Medulla oblongata (tissue), 1 donor: ENCODE data around the gene CYP3A4.
"Not testable (repeated sequence)": the region's sequence is repeated elsewhere in the genome, so short reads cannot be mapped to it uniquely, and the experiment has no call there.

ENCODE experiments used
- DNase-seq: peaks from one replicate; pipeline ENCODE4 v3.0.0-alpha.2; 2015; ENCODE audit errors: extremely low spot score

Gene CYP3A4

DNA sequence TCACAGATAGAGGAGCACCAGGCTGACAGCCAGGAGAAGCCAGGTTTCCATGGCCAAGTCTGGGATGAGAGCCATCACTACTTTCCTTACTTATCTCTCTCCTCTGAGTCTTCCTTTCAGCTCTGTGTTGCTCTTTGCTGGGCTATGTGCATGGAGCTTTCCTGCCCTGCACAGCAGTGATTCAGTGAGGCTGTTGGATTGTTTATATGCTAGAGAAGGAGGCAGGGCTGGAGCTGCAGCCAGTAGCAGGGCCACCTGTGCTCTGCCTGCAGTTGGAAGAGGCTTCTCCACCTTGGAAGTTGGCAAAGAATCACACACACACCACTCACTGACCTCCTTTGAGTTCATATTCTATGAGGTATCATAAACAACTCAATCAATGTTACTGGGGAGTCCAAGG lies at the start of gene CYP3A4:
Gene CYP3A4, minus strand, starts transcription at position 178 of the 400 bp plus-strand sequence. Its CDS starts 103 bp downstream, at position 75.
- no peak for DNase-seq

DNA sequence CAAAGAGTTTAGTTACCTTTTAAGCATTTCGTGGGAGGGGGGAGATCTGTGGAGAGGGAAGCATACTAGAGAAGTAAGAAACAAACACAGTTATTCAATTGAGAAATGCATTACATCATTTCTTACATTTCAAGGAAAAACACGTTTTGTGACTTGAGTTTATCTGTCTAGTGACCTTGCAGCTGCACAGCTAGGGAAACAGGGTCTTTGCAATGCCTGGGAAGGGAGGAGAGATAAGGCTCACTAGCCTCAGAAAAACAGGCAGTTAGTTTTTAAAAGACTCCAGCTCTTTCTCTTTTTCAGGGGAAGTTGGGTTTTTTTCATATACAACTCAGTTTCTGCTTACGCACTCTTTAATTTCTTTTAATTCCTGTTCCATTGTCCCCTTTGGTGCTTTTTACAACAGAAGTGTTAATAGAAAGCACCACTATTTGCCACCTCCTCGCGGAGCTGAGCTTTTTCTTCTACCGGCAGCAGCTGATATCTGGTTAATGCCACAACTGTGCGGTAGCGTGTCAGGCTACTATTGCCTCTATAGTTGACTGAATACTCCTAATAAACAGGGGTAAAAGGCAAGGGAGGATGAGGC lies 49.4 kb upstream of the CYP3A4 start:
- no peak for DNase-seq

DNA sequence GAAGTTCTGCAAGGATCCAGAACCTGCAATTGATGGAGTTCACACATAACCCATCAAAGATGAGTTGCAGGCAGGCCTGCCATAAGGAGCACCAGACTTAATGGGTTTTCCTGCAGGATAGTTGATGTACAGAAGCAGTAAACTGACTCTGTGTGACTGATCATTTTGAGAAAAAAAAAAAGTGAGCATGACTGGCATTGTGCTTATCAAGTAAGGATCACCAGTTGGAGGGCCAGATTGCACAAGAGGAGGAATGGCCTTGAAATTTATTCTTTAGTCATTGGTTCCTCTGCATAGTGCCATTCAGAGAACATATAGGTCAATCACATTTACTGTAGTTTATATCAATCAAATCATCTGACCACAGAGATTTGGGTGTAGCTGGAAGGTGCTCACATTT lies 47.6 kb upstream of the CYP3A4 start:
- DNase-seq = no peak

DNA sequence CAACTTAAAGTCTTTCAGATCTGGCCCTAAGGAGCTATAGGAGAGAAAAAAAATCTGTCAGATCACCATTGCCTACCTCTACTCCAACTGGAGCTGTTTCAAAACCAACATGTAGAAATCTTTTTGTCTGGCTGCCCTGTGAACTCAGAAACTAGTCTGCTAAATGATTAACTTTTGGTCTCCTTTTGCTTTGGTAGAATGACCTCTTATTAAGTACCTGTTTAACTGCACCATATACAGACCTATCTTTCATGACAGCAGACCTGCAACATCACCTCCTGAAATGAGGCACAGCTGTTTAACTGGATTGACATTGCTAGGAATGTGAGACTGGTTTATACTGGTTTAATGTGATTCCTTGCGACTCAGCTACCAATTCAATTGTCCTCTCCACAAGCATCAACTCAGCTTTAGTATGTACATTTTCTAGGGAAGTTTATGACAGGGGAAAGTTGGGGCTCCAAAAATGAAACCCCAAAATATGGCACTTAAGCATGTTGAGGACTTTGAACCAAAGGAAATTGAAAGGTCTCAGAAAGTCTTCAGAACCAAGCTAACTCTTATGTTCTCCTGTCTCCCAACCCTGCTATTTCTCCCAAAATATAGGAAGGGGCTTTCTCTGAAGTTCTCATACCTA lies 45.7 kb upstream of the CYP3A4 start:
- DNase-seq = no peak

DNA sequence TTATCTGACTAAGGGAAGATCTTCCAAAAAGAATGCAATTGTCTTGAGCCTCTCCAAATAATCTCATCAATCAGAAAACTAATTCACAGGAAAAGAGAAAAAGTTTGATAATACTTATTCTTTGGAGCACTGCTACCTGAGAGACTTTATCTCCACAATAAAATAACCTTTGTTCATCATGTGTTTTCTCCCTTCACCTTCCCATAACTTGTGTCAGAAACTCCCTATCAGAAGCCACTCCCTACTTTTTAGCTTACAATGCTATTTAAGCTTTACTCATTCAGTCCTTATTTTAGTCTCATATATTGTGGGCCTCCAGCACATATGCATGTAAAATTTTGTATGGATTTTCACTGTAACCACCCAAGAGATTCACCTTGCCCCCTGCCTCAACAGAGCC lies 44.8 kb upstream of the CYP3A4 start:
- no peak for DNase-seq

DNA sequence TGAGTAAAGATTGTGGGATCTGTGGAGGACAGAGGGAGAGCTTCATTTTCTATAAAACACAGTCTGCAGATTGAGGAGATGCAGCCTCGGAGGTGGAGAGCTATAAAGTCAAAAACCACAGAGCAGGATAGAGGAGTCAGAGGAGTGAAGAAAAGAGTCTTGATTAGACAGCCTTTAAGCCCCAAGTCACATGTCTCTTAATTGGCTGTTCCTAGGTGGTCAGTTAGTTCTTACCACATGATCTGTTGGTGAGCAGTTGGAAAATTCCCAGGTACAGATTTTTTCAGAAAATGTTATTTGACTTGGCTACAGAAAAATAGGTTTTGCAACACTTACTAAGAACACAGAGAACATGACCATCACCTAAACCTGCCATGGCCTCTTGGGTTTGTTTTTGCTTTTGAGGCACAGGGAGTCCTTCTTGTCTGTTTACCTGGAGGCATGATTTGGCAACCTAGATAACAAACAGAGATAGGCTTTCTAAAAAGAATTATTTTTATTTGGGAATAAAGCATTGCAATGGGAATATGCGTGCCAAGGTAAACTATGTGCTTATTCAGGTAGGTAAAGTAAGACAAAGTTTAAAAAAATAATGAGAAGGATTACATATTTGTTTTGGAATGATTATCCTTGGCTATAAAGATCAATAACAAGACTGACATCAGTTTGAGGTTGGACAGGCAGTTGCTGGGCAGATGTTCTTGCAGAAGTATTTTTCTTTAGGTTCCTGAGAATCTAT lies 43.2 kb upstream of the CYP3A4 start:
- no peak for DNase-seq

DNA sequence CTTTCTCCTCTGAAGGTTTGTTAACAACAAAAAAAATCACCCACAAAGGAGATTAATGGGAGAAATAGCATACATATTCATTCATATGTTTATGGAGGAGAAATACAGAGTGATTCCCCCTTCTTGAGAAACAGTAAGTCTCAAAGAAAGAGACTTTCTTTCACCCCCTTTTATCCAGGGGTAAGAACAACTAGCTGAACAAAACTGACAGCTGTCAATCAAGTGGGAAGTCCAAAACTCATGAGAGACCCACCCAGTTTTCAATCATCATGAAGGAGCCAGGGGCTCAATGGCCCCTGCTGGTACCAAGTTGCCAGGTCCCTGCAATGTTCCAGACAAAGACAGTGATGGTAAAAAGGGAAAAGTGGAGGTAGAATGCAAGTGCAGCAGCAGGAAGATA lies 41.9 kb upstream of the CYP3A4 start:
- no peak for DNase-seq

DNA sequence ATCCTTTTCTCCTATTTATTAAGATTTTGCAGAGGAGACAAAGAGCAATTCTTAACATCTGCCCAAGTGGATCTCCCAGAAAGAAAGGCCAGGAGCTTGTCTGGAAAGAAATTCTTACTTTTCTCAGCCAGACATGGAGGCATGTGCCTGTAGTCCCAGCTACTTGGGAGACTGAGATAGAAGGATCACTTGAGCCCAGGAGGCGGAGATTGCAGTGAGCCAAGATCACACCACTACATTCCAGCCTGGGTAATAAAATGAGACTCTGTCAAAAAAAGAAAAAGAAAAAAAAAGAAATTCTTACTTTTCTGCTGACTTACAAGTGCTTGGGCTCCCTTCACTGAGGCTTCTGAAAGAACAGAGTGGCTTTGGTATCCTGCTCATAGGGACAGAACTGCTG lies 41.5 kb upstream of the CYP3A4 start:
- DNase-seq = no peak

DNA sequence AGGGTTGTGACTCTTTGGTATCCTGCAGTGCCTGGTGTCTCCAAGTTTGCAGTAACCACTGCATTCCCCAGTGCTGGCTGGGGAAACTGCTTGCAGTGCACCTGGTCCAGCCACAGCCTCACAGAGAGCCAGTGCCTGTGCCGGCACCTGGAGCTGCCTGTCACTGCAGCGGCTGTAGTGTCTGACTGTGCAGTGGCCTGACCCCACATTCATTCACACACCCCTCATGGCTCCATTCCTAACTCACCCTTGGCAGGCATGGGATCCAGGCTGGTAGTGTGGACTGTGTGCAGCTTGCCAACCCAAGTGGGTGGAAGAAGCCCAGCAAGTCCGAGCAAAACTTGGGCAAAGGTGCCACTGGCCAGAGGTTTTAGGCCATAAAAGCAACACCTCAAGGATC lies 40.1 kb upstream of the CYP3A4 start:
- DNase-seq = no peak

DNA sequence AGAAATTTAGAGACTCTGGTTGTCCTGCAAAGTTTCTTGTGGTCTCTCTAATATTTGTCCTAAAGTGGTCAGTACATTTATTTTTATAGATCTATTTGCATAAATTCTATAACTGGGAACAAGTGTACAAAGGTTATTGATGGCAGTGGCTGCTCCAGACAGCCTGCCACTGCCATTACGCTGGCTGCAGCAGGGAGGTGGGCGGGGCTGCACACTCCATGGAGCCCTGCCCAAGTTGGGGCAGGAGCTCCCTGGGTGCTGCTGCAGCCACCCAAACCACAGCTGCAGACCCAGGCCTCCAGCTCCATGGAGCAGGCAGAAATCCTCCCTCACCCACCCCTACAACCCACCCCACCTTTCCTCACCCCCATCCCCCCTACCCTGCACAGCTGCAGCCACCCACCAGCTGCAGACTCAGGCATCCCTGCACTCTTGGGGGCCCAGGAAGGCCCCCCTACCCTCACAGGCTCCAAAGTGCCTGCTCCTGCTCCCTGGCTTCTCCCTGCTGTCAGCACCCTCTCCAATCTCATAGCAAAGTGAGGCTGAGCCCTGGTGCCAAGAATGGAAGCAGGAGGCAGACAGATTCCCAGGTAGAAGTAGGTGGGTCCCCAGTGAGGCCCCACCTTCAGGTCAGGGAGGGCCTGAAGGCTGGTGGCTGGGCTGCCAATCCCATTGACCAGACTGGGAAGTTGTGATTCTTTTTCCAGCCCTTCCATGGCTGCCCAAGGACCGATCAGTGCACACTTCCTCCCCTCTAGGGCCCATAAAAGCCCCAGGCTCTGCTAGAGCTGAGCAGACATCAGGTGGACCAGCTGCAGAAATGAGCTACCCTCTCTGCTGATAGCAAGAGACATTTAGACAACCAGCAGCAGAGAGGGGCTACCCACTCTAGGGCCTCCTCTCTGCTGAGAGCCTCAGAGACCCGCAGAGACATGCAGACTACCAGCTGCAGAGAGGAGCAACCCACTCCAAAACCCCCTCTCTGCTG lies 39.0 kb upstream of the CYP3A4 start:
- DNase-seq = no peak

DNA sequence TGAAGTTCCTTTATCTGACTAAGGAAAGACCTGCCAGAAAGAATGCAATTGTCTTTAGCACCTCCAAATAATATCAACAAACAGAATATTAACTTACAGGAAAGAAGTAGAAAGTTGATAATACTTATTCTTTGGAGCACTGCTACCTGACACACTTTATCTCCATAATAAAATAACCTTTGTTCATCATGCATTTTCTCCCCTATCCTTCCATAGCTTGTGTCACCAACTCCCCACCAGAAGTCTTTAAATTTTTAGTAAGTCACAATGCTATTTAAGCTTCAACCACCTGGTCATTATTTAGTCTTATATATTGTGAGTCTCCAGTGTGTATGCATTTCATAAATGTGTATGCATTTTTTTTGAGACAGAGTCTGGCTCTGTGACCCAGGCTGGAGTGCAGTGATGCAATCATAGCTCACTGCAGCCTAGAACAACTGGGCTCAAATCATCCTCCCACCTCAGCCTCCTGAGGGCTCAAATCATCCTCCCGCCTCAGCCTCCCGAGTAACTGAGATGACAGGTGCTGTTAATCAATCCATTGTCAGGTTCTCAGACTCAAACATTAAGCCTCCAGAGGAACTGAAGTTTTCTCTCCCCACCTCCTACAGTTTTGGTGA lies 36.5 kb upstream of the CYP3A4 start:
- no peak for DNase-seq

DNA sequence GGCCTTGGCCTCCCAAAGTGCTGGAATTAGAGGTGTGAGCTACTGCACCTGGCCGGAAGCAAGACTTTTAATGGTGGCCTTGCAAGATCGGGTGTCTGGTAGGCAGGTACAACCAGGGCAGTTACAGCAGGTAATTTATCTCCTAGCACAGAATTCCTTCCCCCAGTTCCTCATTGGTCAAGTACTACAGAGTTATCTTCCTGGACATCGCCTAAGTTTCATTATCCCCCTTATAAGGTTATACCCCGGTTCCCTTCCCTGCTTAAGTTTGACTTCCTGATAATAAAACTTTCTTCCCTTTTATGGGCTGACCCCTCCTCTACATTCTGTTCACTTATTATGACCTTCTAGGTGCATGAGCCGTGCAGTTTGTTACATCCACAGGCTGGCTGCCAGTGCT lies 24.8 kb upstream of the CYP3A4 start:
- no peak for DNase-seq

DNA sequence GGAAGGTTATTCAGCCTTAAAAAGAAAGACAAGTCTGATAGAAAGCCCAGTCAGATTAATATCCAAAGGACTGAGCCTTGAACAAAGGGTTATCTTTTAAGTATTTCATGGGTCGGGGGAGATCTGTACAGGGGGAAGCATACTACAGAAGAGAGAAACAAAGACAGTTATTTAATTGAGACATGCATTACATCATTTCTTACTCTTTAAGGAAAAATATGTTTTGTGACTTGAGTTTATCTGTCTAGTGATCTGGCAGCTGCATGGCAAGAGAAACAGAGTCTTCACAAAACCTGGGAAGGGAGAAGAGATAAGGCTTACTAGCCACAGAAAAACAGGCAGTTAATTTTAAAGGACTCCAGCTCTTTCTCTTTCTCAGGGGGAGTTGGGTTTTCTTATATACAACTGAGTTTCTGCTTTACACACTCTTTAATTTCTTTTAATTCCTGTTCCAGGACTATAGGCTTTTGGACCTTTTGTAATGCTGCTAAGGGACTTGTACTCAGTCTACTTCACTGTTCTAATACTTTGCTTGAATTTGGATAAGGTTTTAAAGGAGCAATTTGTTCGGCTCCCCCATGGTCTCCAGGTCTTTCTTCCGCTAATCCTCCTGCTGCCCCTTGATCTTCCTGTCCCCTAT lies 23.0 kb upstream of the CYP3A4 start:
- no peak for DNase-seq

DNA sequence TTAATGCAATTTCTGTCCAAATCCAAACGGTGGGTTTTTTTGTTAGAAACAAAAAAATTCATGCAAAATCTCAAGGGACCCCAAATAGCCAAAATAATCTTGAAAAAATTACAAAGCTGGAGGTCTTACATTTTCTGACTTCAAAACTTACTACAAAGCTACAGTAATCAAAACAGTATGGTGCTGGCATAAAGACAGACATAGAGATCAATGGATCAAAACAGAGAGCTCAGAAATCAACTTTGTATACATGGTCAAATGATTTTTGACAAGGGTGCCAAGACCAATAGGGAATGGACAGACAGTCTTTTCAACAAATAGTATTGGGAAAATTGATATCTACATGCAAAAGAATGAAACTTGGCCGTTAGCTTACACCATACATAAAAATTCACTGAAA lies 21.7 kb upstream of the CYP3A4 start:
- DNase-seq = no peak

DNA sequence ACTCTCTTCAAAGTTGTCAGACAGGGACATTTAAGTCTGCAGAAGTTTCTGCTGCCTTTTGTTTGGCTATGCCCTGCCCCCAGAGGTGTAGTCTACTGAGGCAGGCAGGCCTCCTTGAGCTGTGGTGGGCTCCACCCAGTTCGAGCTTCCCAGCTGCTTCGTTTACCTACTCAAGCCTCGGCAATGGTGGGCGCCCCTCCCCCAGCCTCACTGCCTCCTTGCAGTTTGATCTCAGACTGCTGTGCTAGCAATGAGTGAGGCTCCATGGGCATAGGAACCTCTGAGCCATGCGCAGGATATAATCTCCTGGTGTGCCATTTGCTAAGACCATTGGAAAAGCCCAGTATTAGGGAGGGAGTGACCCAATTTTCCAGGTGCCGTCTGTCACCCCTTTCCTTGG lies 19.1 kb upstream of the CYP3A4 start:
- not testable (repeated sequence) for DNase-seq

DNA sequence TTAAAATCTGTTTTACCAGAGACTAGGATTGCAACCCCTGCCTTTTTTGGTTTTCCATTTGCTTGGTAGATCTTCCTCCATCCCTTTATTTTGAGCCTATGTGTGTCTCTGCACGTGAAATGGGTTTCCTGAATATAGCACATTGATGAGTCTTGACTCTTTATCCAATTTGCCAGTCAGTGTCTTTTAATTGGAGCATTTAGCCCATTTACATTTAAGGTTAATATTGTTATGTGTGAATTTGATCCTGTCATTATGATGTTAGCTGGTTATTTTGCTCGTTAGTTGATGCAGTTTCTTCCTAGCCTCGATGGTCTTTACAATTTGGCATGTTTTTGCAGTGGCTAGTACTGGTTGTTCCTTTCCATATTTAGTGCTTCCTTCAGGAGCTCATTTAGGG lies 17.4 kb upstream of the CYP3A4 start:
- DNase-seq = not testable (repeated sequence)

DNA sequence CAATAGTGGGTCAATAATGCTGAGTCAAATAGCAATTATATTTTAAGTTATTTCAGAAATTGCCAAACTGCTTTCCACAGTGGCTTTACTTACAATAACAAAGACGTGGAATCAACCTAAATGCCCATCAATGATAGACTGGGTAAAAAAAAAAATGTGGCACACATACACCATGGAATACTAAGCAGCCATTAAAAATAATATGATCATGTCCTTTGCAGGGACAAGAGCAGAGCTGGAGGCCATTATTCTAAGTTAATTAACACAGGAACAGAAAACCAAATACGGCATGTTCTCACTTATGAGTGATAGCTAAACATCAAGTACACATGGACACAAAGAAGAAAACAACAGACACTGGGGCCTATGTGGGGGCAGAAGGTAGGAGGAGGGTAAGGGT lies 15.0 kb upstream of the CYP3A4 start:
- DNase-seq = no peak

DNA sequence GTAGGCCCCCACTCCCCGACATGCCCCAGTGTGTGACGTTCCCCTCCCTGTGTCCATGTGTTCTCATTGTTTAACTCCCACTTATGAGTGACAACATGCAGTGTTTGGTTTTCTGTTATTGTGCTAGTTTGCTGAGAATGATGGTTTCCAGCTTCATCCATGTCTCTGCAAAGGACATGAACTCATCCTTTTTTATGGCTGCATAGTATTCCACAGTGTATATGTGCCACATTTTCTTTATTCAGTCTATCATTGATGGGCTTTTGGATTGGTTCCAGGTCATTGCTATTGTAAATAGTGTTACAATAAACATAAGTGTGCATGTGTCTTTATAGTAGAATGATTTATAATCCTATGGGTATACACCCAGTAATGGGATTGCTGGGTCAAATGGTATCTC lies 11.9 kb upstream of the CYP3A4 start:
- DNase-seq = not testable (repeated sequence)

DNA sequence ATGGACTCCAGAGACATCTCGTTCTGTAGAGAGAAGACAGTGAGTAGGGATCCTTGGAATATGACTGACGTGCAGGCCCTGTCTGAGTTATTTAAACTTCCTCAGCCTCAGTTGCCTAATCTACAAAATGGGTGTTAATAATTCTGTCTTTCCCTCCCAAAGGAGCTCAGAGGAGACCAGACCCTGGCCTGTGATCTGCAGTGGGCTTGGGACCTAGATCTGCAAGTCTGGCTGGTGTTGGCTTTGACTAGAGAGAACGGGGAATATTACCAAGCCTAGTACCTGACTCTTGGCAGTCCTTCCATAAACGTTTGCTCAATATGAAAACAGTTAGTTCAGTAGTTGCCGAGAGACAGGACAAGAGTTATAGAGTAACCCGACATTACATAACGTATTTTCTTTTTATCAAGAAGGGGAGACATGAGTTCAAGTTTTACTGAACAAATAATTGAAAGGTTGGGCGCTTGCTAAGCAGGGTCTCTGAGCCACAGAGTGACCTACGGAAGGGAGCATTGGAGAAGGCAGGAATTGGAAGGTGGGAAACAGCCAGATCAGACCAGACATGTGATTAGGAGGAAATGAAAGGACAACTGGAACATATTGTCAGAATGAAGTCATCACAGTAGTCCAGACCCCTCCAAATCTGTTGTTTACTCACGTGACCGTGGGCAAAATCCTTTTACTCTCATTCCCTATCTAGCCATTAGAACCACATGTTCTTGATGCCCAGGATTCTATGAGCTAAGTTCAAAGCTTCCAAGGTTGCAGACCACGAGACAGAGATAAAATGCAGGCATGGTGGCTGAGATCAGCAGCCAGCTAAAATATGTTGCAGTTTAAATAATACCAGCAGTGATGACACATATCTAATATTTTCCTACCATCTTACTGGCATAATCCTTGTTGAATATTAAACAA lies 10.9 kb upstream of the CYP3A4 start:
- no peak for DNase-seq

DNA sequence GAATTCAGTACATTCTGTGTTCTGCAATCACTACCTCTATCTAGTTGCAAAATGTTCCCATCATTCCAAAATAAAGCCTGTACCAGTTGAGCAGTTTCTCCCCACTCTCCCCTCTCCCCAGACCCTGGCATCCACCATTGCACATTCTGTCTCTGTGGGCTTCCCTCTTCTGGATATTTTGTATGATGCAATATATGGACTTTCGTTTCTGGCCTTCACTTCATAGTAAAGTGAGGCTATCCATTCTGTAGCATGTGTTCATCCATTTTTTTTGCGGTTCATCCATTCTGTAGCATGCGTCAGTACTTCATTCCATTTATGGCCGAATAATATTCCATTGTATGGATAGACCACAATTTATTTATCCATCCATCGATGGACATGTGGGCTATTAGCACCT lies 9.5 kb upstream of the CYP3A4 start:
- no peak for DNase-seq
